GM21381 (cell line): ENCODE measurements around the gene MDH1B.
A peak's percentile ranks its signal among the peaks of the same experiment; 100 is the strongest.
"Not testable (repeated sequence)": the region's sequence is repeated elsewhere in the genome, so short reads cannot be mapped to it uniquely, and the experiment has no call there.

Experiments used
- ATAC-seq: cut with Tn5 transposase; IDR thresholded peaks from one replicate; pipeline ENCODE4 v1.9.1; 2021; ENCODE audit warnings: mild to moderate bottlenecking, moderate library complexity; ENCODE audit not compliant: unreplicated experiment

Gene MDH1B

DNA sequence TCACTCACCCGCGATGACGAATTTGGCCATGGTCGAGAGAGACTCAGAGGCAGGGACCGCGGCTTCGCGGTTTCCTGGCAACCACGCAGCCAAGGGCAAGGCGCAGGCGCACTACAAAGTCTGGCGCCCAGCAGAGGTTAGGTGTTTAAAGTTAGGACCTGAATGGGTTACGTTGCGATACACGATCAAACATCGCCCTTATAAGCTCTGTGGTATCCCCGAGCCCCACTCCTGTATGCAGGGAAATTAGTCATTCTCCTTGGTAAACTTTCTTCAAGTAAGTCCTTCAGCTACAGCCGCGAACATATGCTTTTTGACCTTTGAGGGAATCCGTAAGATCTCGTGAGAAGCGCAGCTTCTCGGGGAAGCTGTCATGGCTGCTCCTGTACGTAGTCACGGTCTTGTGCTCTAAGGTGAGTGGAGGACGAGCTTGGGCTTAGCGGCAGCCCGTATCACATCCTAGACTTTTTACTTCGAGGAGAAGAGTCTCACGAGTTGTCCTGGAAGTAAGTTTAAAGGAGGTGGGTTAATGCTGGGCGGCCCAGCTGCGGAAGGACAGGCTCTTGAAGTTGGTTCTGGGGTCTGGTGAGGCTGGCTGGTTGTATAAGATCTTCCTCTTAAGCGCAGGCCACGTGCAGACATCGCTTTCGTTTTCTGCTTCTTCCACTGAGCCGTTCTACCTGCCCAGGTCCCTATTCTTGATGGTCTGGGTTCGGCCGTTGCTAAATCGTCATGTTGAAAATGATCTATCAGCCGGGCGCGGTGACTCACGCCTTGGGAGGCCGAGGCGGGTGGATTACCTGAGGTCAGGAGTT is at the start of gene MDH1B, which contains the start of gene FASTKD2:
Gene MDH1B (minus strand): TSS at position 87 of the 815 bp plus-strand sequence. CDS start 57 bp downstream, at position 30.
Gene FASTKD2 (plus strand): TSS at position 365 of the 815 bp plus-strand sequence. CDS start 1,088 bp downstream, outside the sequence.
- ATAC-seq = peak; percentile 94

DNA sequence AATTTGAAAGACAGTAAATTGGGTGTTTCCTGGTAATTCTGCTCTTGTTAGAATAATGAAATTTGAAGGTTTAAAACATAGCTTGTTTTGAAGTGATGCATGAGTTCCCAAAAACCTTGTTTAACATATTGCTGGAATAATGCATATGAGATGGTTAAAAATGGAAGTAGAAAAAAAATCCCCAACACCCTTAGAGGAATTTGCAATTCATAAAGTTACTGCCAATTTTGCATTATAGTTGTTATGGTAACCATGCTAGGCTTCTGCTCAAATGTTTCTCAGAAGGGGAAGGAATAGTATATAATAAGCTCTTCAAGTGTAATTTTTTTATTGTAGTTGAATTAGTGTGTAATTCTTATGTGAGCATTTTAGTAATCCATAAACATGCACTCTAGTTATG is 49.4 kb upstream of the MDH1B start:
- no peak for ATAC-seq

DNA sequence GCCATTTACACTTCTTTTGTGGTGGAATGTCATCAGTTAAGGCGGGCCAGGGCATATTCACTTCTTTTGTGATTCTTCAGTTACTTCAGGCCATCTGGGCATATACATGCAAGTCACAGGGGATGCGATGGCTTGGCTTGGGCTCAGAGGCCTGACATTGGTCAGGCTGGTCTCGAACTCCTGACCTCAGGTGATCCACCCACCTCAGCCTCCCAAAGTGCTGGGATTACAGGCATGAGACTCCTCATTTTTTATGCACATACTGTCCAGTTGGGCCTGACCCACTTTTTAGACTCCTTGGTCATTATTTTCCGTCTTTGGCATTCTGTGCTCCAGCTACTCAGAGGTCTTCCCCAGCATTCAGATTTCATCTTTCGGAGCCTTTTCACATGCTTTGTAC is 47.3 kb upstream of the MDH1B start:
- not testable (repeated sequence) for ATAC-seq

DNA sequence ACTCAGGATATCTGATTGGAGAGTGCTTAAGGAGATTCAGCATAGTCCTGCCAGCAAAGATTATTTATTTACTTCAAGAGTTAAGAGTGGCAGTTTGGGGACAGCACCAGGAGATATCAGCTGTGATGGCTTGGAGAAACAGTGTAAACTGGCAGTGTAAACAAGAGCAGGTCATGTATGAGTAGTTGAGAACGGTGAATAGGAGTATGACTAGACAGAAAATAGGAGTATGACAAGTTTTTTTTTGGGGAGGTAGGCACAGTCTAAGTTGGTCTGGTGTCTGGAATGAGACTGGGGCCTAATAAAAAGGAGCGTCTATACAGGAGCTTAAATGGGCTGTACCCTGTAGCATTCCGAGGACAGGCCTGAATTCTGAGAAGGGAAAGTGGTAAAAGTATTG is 42.5 kb upstream of the MDH1B start:
- not testable (repeated sequence) for ATAC-seq

DNA sequence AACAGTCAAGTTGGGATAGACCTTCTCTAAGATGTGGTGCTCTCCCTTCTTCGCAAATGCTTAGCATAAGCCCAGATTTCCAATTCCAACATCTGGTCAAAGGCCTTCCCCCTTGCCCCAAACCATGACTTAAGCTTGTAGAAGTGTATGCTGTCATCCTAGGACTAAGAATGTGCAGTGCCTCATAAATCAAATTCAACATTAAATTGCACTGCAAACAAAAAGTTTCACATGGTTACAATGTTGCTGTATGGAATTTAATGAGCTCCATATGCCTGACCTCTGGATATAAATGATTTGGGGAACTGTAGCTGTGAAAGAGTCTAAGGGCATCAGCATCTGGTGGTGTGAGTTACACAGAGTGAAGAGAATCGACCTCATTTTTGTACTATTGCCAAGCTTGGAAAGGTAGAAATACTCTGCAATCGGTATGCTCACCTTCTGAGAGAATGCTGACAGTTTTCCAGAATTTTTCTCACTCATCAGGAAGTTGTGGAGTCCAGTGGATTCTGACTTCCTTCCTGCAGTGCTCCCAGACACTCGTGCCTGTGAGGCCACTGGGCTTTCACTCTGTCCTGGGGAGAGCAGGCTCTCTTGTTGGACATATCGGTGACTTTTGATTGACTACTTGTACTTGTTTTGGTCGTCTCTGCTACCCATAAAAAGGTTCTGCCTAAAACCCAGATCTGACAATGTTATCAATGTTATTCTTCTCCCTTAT is 40.9 kb upstream of the MDH1B start:
- ATAC-seq = no peak

DNA sequence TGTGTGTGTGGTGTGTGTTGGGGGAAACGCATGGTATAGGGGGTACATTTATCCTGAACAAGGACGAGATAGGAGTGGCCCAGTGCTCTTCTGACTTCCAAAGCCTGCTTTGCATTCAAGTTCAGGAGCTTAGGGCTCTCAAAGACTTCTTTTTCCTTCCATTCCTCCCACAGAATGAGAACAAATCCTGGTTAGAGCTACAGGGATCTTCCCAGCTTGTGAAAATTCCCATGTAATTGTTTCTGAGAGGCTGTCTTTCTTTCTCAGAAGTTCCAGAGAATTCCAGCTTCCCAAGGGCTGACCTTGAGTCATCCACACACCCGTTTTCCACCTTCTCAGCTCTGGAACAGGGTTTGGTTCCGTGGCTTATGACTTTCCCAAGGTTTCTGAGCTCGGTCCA is 39.2 kb upstream of the MDH1B start:
- ATAC-seq = no peak

DNA sequence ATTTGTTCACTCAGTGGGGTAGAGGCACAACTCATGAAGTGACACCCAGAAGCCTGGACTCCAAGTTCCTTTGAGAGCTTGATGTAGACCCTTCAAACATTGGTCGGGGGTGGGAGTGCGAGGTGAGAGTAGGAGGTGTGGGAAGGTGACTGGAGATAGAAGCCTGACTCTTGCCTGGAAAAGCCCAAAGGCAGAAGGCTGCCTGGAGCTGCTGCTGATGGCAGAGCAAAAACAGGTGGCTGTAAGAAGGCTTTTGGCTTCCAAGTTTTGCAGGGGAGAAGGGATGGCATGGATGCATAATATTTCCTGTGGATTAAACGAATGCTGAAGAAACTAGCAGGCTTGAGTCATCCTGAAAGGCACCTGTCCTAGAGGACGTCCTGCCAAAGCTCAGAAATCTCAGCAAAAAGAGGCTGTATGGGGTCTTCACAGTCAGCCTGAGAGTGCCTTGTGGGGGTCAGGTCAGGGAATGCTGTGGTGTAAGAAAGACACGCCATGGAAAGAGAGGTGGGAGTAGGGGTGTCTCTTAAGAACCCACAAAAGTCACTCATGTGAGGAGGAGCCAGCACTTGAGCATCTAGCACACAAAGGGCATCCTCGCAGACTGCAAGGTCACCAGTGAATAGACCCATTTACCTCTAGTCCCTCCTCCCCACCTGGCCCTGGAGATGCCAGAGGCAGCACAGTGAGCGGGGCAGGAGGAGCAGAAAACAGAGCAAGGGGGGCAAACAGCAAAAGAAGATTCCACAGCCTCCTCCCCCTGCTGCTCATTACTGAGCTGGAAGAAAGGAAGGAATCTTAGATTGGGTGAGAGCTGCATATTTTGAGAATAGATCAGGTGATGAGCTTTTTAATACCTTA is 37.8 kb upstream of the MDH1B start:
- no peak for ATAC-seq

DNA sequence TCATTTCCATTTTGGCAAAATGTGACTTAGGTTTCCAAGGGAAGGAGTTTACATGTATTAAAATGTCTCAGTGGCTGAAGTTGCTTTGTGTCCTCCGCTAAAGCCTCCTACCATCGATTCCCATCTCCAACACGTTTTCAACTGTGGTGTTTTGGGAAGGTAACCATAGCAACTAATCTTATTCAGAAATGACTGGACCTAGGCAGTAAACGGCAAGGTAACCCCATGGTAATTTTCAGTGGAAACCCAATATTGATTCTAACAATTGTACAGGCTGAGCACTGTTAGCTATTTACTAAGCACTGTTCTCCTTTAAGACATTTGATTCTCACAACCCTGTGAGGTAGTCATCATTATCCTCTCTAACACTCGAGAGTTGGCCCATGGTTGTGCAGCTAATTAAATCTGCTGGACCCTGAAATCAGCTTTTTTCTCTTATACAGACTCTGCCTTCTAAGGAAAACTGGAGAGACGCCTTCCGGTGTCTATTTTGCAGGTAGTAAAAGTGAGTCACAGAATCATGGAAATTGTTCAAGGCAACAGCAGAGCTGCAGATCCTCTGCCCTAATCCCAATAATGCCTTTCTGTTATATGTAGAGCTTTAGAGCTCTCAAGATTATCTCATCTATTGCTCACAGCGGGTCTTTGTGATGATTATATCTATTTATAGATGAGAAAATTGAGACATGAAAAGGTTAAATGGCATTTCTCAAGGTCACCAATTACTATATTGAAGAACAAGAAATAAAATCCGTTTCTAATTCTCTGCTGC is 36.5 kb upstream of the MDH1B start:
- ATAC-seq = no peak

DNA sequence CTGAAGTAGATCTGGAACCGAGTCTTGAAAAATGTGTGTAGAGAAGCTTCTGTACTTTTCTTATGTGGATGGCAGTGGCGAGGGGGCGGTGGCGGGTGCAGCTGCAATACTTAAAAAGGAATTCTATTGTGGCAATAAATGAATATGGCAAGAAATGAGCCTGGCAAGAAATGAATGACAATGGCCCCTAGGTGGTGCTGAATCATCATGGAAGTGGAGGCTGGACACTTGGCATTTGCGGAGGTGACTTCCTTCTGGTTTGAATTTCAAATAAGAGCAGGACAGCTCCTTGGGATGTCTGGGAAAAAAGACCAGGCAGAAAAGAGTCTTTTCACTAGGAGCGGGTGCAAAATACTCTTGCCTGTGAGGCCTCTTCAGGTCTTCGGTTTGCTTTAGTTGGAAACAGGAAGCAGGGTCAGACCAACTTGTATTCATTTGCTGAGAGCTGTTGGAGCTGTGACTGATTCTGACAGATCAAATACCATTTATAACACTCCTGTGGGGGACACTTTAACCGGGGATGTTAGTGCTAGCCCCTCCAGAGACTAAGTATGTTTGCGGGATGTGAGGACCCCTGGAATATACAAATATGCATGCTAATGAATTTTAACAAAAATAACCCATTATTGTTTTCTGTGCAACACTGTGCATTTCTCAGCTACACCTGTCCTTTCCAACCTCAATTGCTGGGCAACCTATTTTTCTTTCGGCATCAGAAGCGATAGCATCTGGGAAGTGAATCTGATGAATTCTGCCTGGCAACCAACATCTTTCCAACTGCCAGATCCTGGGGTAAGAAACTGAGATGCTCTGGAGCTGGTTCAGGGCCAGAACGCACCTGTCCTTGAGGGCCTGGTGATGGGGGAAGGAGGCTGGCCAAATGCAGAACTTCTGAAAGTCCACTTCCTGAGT is 35.6 kb upstream of the MDH1B start:
- peak; percentile 57 for ATAC-seq

DNA sequence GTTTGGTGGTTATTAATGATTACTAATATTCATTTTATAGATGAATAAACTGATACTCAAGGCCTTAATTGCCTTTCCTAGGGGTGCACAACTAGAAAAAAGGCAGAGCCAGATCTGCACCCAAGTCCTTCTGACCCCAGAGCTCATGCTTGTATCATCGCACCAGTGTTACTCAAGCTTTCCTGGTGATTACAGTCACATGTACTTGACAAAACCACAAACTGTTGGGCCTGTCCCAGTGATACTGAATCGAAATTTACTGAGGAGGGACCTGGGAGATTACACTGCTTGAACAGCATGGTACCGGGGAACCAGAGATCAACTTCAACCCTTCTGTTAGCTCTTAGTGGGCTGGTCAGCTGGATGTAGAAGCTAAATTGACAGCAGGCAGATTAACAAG is 34.0 kb upstream of the MDH1B start:
- no peak for ATAC-seq

DNA sequence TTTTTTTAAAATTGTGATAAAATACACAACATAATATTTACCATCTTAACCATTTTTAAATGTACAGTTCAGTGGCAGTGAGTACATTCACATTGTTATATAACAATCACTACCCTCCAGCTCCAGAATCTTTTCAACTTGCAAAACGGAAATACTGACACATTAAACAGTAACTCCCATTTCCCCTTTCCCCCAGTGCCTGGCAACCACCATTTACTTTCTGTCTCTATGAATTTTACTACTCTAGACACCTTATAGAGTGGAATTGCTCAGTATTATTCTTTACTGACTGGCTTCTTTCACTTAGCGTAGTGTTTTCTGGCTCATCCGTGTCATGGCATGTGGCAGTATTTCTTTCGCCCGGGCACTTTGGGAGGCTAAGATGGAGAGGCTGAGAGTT is 32.9 kb upstream of the MDH1B start:
- no peak for ATAC-seq

DNA sequence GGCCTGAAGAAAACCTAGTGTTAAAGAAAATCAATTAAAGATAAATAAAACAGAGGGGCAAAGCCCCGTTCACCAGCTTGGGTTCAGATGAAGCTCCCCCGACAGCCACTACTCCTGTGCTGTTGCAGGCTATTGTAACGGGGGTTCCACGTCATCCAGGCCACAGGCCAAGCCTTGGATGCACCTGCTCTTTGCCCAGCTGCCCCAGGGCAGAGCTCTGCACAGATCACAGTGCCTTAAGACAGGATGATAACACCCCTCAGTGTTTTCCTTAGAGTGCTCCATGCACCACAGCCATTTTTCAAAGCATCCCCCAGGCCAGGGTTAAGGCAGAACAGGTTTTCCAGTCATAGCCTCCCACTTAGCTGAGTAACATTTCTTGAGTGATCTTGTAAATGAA is 32.2 kb upstream of the MDH1B start:
- ATAC-seq = no peak

DNA sequence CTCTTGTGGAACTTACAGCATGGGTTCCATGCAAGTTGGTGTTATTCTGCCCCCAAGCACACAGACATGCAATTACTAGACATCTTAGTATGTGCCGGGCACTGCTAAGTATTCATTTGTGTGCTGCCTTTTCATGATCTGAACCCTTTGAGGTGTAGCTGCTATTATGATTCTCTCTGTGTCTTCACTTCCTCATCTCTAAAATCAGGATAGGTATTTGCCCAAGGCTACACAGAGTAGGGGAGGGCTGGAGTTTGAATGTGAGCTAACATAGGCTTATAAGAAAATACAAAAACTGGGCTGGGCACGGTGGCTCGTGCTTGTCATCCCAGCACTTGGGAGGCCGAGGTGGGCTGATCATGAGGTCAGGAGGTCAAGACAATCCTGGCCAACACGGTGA is 27.5 kb upstream of the MDH1B start:
- no peak for ATAC-seq

DNA sequence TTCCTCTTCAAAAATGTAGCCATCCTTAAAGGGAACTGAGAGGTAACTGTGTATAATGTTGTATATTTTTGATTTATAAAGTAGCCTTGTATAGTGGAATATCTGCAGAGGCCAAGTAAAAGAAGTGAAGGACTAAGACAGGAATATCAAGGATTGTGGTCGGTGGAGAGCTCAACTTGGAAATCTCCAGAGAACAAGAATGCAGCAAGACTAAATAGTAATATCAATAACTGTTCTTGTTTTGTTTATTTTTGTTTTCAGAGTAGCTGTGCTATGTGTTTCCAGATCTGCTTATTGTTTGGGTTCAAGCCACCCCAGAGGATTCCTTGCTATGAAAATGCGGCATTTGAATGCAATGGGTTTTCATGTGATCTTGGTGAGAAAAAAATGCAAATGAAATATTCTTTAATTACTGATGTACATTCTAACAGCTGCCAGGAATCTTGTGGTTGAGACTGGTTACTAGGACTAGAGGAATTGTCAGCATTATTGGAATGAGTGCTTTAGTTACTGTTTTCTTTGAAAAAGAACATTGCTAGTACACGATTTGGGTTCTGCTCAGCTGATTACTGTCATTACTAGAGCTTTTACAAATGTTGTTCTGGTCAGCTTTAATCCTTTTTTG is 25.3 kb upstream of the MDH1B start:
- ATAC-seq = no peak

DNA sequence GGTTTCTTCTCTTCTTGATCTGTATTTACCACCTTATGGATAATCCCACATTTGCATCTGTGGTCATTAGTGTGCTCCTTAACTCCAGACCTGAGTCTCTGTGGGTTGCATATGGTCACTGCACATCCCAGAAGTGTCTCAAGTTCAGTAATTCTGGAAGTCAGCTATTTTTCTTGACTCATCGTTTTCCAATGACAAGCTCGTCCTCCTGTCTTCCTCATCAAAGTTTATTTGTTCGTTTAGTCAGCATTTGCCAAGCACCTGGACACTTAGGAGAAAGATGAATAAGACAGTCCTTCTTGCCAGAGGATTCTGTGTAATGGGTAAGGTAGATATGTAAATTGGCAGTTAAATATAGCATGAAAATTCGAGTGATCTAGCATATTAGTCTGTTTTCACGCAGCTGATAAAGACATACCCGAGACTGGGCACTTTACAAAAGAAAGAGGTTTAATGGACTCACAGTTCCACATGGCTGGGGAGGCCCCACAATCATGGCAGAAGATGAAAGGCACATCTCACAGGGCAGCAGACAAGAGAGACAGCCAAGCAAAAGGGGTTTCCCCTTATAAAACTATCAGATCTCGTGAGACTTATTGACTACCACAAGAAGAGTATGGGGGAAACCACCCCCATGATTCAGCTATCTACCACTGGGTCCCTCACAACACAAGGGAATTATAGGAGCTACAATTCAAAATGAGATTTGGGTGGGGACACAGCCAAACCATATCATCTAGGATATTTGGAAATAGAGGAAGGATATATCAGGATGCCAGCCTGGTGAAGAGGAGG is 19.6 kb upstream of the MDH1B start:
- no peak for ATAC-seq

DNA sequence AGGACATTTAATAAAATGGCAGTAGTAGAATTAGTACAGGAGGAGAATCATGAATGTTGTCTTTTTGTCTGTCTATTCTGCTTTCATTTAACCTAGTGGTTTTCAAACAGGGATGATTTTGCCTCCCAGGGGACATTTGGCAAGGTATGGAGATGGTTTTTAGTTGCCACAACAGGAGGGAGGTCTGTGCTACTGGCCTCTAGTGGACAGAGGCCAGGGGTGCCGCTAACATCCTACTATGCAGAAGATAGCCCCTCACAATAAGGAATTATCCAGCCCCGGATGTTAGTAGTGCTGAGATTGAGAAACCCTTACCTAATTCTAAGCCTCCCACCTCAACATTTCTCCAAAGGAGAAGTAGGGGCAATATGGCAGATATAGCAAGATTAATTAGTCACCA is 18.6 kb upstream of the MDH1B start:
- ATAC-seq = no peak

DNA sequence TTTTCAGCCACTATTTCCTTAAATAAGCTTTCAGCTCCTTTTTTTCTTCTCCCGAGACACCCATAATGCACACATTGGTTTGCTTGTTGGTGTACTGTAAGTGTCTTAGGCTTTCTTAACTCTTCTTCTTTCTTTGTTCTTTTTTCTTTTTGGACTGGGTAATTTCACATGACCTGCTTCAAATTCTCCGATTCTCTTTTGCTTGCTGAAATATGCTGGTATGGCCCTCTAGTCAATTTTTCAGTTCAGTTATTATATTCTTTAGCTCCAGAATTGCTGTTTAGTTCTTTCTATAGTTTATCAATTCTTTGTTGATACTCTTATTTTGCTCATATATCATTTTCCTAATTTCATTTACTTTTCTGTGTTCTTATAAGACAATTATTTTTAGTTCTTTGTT is 15.5 kb upstream of the MDH1B start:
- no peak for ATAC-seq

DNA sequence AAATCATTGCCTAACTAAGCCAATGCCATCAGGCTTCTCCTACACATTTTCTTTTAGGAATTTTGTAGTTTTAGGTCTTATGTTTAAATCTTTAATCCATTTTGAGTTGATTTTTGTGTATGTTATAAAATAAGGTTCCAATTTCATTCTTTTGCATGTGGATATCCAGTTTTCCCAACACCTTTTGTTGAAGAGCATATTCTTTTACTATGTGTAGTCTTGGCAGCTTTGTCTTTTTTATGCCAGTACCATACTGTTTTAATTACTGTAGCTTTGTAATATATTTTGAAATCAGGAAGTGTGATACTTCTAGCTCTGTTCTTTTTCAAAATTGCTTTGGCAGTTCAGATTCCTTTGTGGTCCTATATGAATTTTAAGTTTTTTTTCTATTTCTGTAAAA is 11.3 kb upstream of the MDH1B start:
- ATAC-seq = no peak
